H9 (cell line): Measurements from ENCODE around the gene FHOD3. TPM values are rescaled to one million over a fixed set of nuclear protein-coding genes. Genes with fewer than 3 reads are reported as not detected.
"Not testable (repeated sequence)": the region's sequence is repeated elsewhere in the genome, so short reads cannot be mapped to it uniquely, and the experiment has no call there.

ENCODE experiments used
- DNase-seq: peaks from one replicate; pipeline ENCODE4 v3.0.0-alpha.2; 2017
- H2AFZ ChIP-seq: one replicate; pipeline ENCODE4 v1.6.1; 2013; ENCODE audit warnings: mild to moderate bottlenecking, low read length, control low read depth, moderate library complexity
- H2AK5ac ChIP-seq: 2 replicates; pipeline ENCODE4 v1.6.1; 2013; ENCODE audit warnings: low read length, control low read depth, mixed read lengths; ENCODE audit not compliant: insufficient read length
- H2BK120ac ChIP-seq: one replicate; pipeline ENCODE4 v1.6.1; 2013; ENCODE audit warnings: low read depth, mild to moderate bottlenecking, low read length, control low read depth, inconsistent platforms; ENCODE audit not compliant: poor library complexity, severe bottlenecking
- H2BK12ac ChIP-seq: 2 replicates; pipeline ENCODE4 v1.6.1; 2013; ENCODE audit warnings: low read length, control low read depth, mixed read lengths, low read depth; ENCODE audit not compliant: insufficient read length
- H2BK15ac ChIP-seq: 2 replicates; pipeline ENCODE4 v1.6.1; 2013; ENCODE audit warnings: low read depth, low read length, control low read depth
- H2BK20ac ChIP-seq: one replicate; pipeline ENCODE4 v1.6.1; 2013; ENCODE audit warnings: low read depth, mild to moderate bottlenecking, low read length, control low read depth, inconsistent platforms; ENCODE audit not compliant: poor library complexity, severe bottlenecking
- H2BK5ac ChIP-seq: 2 replicates; pipeline ENCODE4 v1.6.1; 2013; ENCODE audit warnings: low read length, control low read depth, mixed read lengths; ENCODE audit not compliant: insufficient read length
- H3K14ac ChIP-seq: 2 replicates; pipeline ENCODE4 v1.6.1; 2013; ENCODE audit warnings: low read length, control low read depth; ENCODE audit not compliant: insufficient read depth
- H3K18ac ChIP-seq: 2 replicates; pipeline ENCODE4 v1.6.1; 2013; ENCODE audit warnings: low read depth, mild to moderate bottlenecking, mixed read lengths, low read length, control low read depth; ENCODE audit not compliant: insufficient read length
- H3K23ac ChIP-seq: 2 replicates; pipeline ENCODE4 v1.6.1; 2013; ENCODE audit warnings: low read length, control low read depth, mixed read lengths, low read depth; ENCODE audit not compliant: insufficient read length
- H3K23me2 ChIP-seq: 2 replicates; pipeline ENCODE4 v1.6.1; 2013; ENCODE audit warnings: low read depth, mild to moderate bottlenecking, mixed read lengths, low read length, control low read depth; ENCODE audit not compliant: insufficient read length, poor library complexity, severe bottlenecking
- H3K27ac ChIP-seq: 2 replicates; pipeline ENCODE4 v1.5.1; 2013; ENCODE audit warnings: low read length, control low read depth, mixed read lengths, low read depth; ENCODE audit not compliant: insufficient read length
- H3K27me3 ChIP-seq: 2 replicates; pipeline ENCODE4 v1.6.1; 2013; ENCODE audit warnings: low read length, control low read depth, inconsistent platforms; ENCODE audit not compliant: insufficient read depth
- H3K4ac ChIP-seq: 2 replicates; pipeline ENCODE4 v1.6.1; 2013; ENCODE audit warnings: low read depth, mild to moderate bottlenecking, control low read depth, inconsistent platforms, low read length, moderate library complexity
- H3K4me1 ChIP-seq: 2 replicates; pipeline ENCODE4 v1.6.1; 2013; ENCODE audit warnings: low read length, control low read depth, inconsistent platforms; ENCODE audit not compliant: insufficient read depth
- H3K4me2 ChIP-seq: 2 replicates; pipeline ENCODE4 v1.6.1; 2013; ENCODE audit warnings: low read length, control low read depth, mixed read lengths; ENCODE audit not compliant: insufficient read length, insufficient read depth
- H3K56ac ChIP-seq: 2 replicates; pipeline ENCODE4 v1.6.1; 2013; ENCODE audit warnings: low read depth, mild to moderate bottlenecking, mixed read lengths, low read length, control low read depth; ENCODE audit not compliant: insufficient read length
- H3K79me1 ChIP-seq: 2 replicates; pipeline ENCODE4 v1.6.1; 2013; ENCODE audit warnings: low read depth, mild to moderate bottlenecking, moderate library complexity, low read length, control low read depth, inconsistent platforms; ENCODE audit not compliant: insufficient read depth, poor library complexity, severe bottlenecking
- H3K79me2 ChIP-seq: 2 replicates; pipeline ENCODE4 v1.6.1; 2013; ENCODE audit warnings: low read length, control low read depth, inconsistent platforms; ENCODE audit not compliant: insufficient read depth
- H3K9ac ChIP-seq: 2 replicates; pipeline ENCODE4 v1.6.1; 2013; ENCODE audit warnings: low read length, control low read depth, mixed read lengths; ENCODE audit not compliant: insufficient read length; ENCODE audit errors: extremely low read depth
- H3K9me3 ChIP-seq: one replicate; pipeline ENCODE4 v1.6.1; 2013; ENCODE audit warnings: low read depth, low read length, inconsistent platforms; ENCODE audit not compliant: control insufficient read depth
- H3T11ph ChIP-seq: one replicate; pipeline ENCODE4 v1.6.1; 2013; ENCODE audit warnings: mild to moderate bottlenecking, low read length, control low read depth, inconsistent platforms
- H4K20me1 ChIP-seq: one replicate; pipeline ENCODE4 v1.6.1; 2013; ENCODE audit not compliant: control insufficient read depth, insufficient read length, insufficient read depth
- H4K5ac ChIP-seq: 2 replicates; pipeline ENCODE4 v1.6.1; 2013; ENCODE audit warnings: low read depth, mild to moderate bottlenecking, mixed read lengths, low read length, control low read depth; ENCODE audit not compliant: insufficient read length
- H4K8ac ChIP-seq: replicated peaks from 2 replicates; pipeline ENCODE4 v1.6.1; 2013; ENCODE audit warnings: low read length, control low read depth, mixed read lengths, low read depth; ENCODE audit not compliant: insufficient read length
- H4K91ac ChIP-seq: 2 replicates; pipeline ENCODE4 v1.6.1; 2013; ENCODE audit warnings: low read depth, mild to moderate bottlenecking, moderate library complexity, mixed read lengths, low read length, control low read depth; ENCODE audit not compliant: insufficient read length
- H3K27ac Mint-ChIP-seq, 3 experiments: 2 replicates in 2 of 3; 3 replicates in 1 of 3; pipeline ENCODE4 v1.8.0; 2020 to 2021; ENCODE audit warnings: mixed read lengths in 3 of 3, mild to moderate bottlenecking in 1 of 3, moderate library complexity in 1 of 3
- H3K27me3 Mint-ChIP-seq: 2 replicates; pipeline ENCODE4 v1.8.0; 2021; ENCODE audit warnings: low read depth, mild to moderate bottlenecking, moderate library complexity, mixed read lengths
- H3K36me3 Mint-ChIP-seq, 3 experiments: 2 replicates in 2 of 3; 3 replicates in 1 of 3; pipeline ENCODE4 v1.8.0; 2020 to 2021; ENCODE audit warnings: low read depth in 3 of 3, mixed read lengths in 3 of 3; ENCODE audit not compliant: insufficient read depth in 1 of 3
- H3K4me1 Mint-ChIP-seq, 2 experiments: 2 replicates each; pipeline ENCODE4 v1.8.0; 2020; ENCODE audit warnings: mixed read lengths in 2 of 2
- H3K4me3 Mint-ChIP-seq, 2 experiments: 2 replicates in 1 of 2; 3 replicates in 1 of 2; pipeline ENCODE4 v1.8.0; 2020 to 2021; ENCODE audit warnings: mild to moderate bottlenecking in 2 of 2, mixed read lengths in 2 of 2, moderate library complexity in 1 of 2
- H3K9me3 Mint-ChIP-seq, 2 experiments: 2 replicates in 1 of 2; 3 replicates in 1 of 2; pipeline ENCODE4 v1.8.0; 2020; ENCODE audit warnings: mild to moderate bottlenecking in 2 of 2, mixed read lengths in 2 of 2, moderate library complexity in 1 of 2
- CTCF ChIP-seq: fragments of 200-600 bp; sonication (generic); conservative IDR thresholded peaks from 3 replicates; pipeline ENCODE4 v1.8.0; 2021; ENCODE audit warnings: antibody characterized with exemption, mild to moderate bottlenecking
- WGBS: extraction: QIAGEN DNeasy Blood & Tissue Kit; methylation state at CpG from one replicate; pipeline ENCODE4 v1.1.7; 2013; ENCODE audit warnings: missing lambda C conversion rate, low lambda C conversion rate, mixed read lengths; ENCODE audit not compliant: insufficient read length; ENCODE audit errors: extremely low coverage; 5-methylcytosine and 5-hydroxymethylcytosine counted together
- total RNA-seq: library from RNA; stranded (reverse); gene quantifications from 2 replicates; pipeline ENCODE4 v1.2.1, GENCODE V29; 2021

FHOD3 gene
- total RNA-seq, 1 experiment from 2014 or later, result 8.0 TPM

GRCh38 chr18:36547544-36547943 is 250.0 kb downstream of the FHOD3 start:
- H3K27ac ChIP-seq, result no peak overlapping the region
- no CpG with 5 or more reads among the region's 11 CpGs for WGBS

GRCh38 chr18:36551274-36551673 is 253.8 kb downstream of the FHOD3 start:
- H3T11ph ChIP-seq, H3K27ac ChIP-seq, H4K5ac ChIP-seq, H3K4me1 Mint-ChIP-seq, H3K79me2 ChIP-seq, H3K79me1 ChIP-seq, H2BK12ac ChIP-seq, H3K23me2 ChIP-seq, DNase-seq, H2BK20ac ChIP-seq, H3K27ac Mint-ChIP-seq, H3K4me2 ChIP-seq, H3K9me3 Mint-ChIP-seq, H4K91ac ChIP-seq, H3K9ac ChIP-seq, H3K56ac ChIP-seq, H2BK120ac ChIP-seq, H3K27me3 ChIP-seq, H2AK5ac ChIP-seq, H2AFZ ChIP-seq, H3K23ac ChIP-seq, H3K14ac ChIP-seq, H2BK15ac ChIP-seq, H3K27me3 Mint-ChIP-seq, H4K8ac ChIP-seq, H3K4me1 ChIP-seq, H3K9me3 ChIP-seq, H3K4me3 Mint-ChIP-seq, H3K4ac ChIP-seq, H4K20me1 ChIP-seq, H3K18ac ChIP-seq, H2BK5ac ChIP-seq, H3K36me3 Mint-ChIP-seq: not testable (repeated sequence)
- WGBS, result no CpG with 5 or more reads among the region's 1 CpG

More at GRCh38 chr18:36547544-36547943, 250.0 kb downstream of the FHOD3 start:
- no peaks in the 10 kb centered on the region for H3K27me3 ChIP-seq
- no peak overlapping the region for H3K9ac ChIP-seq
- no peak overlapping the region for H2AK5ac ChIP-seq
- no peak overlapping the region for H4K5ac ChIP-seq
- TF ChIP-seq CTCF, result no peak
- no peak overlapping the region for H2BK20ac ChIP-seq
- no peak overlapping the region for H3K56ac ChIP-seq
- H3K4me1 Mint-ChIP-seq, result peaks cover 9 to 20% of the 10 kb centered on the region in 2 experiments
- H3K4me3 Mint-ChIP-seq, result no peak overlapping the region
- no peak overlapping the region for H2BK12ac ChIP-seq
- no peak overlapping the region for H3T11ph ChIP-seq
- H3K36me3 Mint-ChIP-seq, result peaks cover 0 to 4% (median 2%) of the 10 kb centered on the region in 3 experiments; a peak in 2 of 7 replicates
- H3K18ac ChIP-seq, result no peak overlapping the region
- no peaks in the 10 kb centered on the region for H3K9me3 ChIP-seq
- H2BK120ac ChIP-seq, result no peak overlapping the region
- no peaks in the 10 kb centered on the region for H3K4me1 ChIP-seq
- H3K4ac ChIP-seq, result no peak overlapping the region
- no peaks in the 10 kb centered on the region for H3K27me3 Mint-ChIP-seq
- no peak overlapping the region for H3K14ac ChIP-seq
- no peaks in the 10 kb centered on the region for H3K79me2 ChIP-seq
- no peak overlapping the region for H2BK5ac ChIP-seq
- no peaks in the 10 kb centered on the region for H3K23me2 ChIP-seq
- no peaks in the 10 kb centered on the region for H4K20me1 ChIP-seq
- no peak overlapping the region for H4K8ac ChIP-seq
- H3K27ac Mint-ChIP-seq, result no peak overlapping the region; a peak in 1 of 7 replicates
- DNase-seq, result no peak
- no peak overlapping the region for H3K4me2 ChIP-seq
- H4K91ac ChIP-seq, result no peak overlapping the region
- no peak overlapping the region for H2BK15ac ChIP-seq
- H3K23ac ChIP-seq, result no peak overlapping the region
- H2AFZ ChIP-seq, result no peak overlapping the region
- peaks cover 8 to 9% of the 10 kb centered on the region in 2 experiments; a peak in 4 of 5 replicates for H3K9me3 Mint-ChIP-seq
- no peaks in the 10 kb centered on the region for H3K79me1 ChIP-seq
